CMK (cell line): ENCODE measurements around the gene ZGPAT.
"Not testable (repeated sequence)": the region's sequence is repeated elsewhere in the genome, so short reads cannot be mapped to it uniquely, and the experiment has no call there.

Experiments used
- DNase-seq: peaks from one replicate; pipeline ENCODE4 v3.0.0-alpha.2; 2010; ENCODE audit warnings: low read depth

ZGPAT gene

GRCh38 chr20:63703471-63703975 is 4.3 kb upstream of the ZGPAT start:
- no peak for DNase-seq

GRCh38 chr20:63703976-63704748 is 3.7 kb upstream of the ZGPAT start:
- no peak for DNase-seq

- no peak for DNase-seq
These were observed 3.1 kb upstream of the ZGPAT start for GRCh38 chr20:63704749-63705117.

- DNase-seq = no peak
These were observed 2.4 kb upstream of the ZGPAT start for GRCh38 chr20:63705232-63706026.

- no peak for DNase-seq
These were observed 1.7 kb upstream of the ZGPAT start for GRCh38 chr20:63706027-63706695.

GRCh38 chr20:63706852-63707557 is 834 bp upstream of the ZGPAT start:
- no peak for DNase-seq

GRCh38 chr20:63708301-63709148 is 686 bp downstream of the ZGPAT start:
- no peak for DNase-seq

GRCh38 chr20:63709149-63709527 is 1.3 kb downstream of the ZGPAT start:
- DNase-seq = no peak

- no peak for DNase-seq
These were observed 3.3 kb downstream of the ZGPAT start for GRCh38 chr20:63711085-63711645.

- DNase-seq = no peak
These were observed 4.4 kb downstream of the ZGPAT start for GRCh38 chr20:63712191-63712590.

- DNase-seq = no peak
These were observed 7.0 kb downstream of the ZGPAT start for GRCh38 chr20:63714858-63715257.

GRCh38 chr20:63718996-63719395 is 11.2 kb downstream of the ZGPAT start:
- no peak for DNase-seq

- not testable (repeated sequence) for DNase-seq
These were observed 15.3 kb downstream of the ZGPAT start for GRCh38 chr20:63722967-63723622.

- not testable (repeated sequence) for DNase-seq
These were observed 22.4 kb downstream of the ZGPAT start for GRCh38 chr20:63730189-63730733.

- no peak for DNase-seq
These were observed 23.6 kb downstream of the ZGPAT start for GRCh38 chr20:63731410-63731809.

GRCh38 chr20:63732118-63733095 is 24.6 kb downstream of the ZGPAT start:
- DNase-seq = no peak

GRCh38 chr20:63733117-63733516 is 25.3 kb downstream of the ZGPAT start:
- no peak for DNase-seq

- DNase-seq = no peak
These were observed 25.8 kb downstream of the ZGPAT start for GRCh38 chr20:63733579-63734081.
